Jurkat, Clone E6-1 (cell line): ENCODE data around the gene TADA2A. TPM values are rescaled to one million over a fixed set of nuclear protein-coding genes. Genes with fewer than 3 reads are reported as not detected.

Experiments
- DNase-seq: peaks from one replicate; pipeline ENCODE4 v3.0.0-alpha.2; 2011; ENCODE audit warnings: low read depth, low spot score
- H3K4me3 ChIP-seq: 2 replicates; pipeline ENCODE4 v1.5.1; 2011; ENCODE audit warnings: mild to moderate bottlenecking, low read length, control low read depth, moderate library complexity
- polyA plus RNA-seq: library from polyadenylated mRNA; unstranded; fragments of >200 nt; gene quantifications from one replicate; pipeline ENCODE4 v1.2.1, GENCODE V29; 2012; ENCODE audit warnings: missing spikeins; ENCODE audit not compliant: insufficient read length, insufficient read depth

TADA2A gene, protein sequence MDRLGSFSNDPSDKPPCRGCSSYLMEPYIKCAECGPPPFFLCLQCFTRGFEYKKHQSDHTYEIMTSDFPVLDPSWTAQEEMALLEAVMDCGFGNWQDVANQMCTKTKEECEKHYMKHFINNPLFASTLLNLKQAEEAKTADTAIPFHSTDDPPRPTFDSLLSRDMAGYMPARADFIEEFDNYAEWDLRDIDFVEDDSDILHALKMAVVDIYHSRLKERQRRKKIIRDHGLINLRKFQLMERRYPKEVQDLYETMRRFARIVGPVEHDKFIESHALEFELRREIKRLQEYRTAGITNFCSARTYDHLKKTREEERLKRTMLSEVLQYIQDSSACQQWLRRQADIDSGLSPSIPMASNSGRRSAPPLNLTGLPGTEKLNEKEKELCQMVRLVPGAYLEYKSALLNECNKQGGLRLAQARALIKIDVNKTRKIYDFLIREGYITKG
- 39.4 TPM for polyA plus RNA-seq

GRCh38 chr17:37406635-37407461 is at the start of gene TADA2A, which contains the start of gene ACACA:
TSS of gene TADA2A (plus strand) at chr17:37406886. CDS start at chr17:37411366, 4,480 bp downstream.
TSS of gene ACACA (minus strand) at chr17:37406836. CDS start at chr17:37406299, 537 bp downstream.
- DNase-seq = peak; percentile 65
- H3K4me3 ChIP-seq = peak within 1 kb of the TSS; percentile 92

DNA sequence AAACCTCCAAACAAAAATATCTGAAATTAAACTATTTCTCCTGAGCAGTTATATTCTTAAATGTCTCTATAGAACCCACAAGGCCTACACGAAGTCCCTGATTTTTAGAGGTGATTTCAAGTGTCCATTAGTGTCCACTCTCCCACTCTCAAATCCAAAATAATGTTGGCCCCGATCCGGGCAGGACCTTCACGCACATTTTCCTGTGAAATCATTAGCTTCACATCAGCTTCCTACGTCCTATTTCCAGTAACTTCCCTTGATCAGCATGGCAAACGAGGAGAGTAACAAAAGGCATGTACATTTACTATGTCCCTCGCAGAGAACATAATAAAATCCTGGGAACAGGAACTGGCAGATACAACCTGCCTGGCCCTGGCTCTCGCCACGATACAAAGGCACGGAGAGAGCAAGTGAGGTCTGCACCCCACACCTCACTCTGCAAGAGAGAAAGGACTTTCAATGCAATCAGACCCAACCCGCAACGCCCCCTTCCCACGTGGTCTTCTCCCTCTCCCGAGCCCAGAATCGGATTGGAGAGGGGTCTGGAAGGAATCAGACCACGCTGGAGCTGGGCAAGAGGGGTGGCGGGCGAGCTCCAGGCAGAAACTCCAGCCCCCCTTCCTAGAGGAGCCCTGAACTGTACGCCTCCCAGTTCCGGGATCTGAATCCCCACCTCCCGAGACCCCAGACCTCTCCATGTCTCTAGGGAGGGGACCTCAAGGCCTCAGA is 48.4 kb upstream of the TADA2A start:
- H3K4me3 ChIP-seq = peak overlapping the region; percentile 96
- DNase-seq = peak; percentile 31

- peak; percentile 85 for DNase-seq
- peak overlapping the region; percentile 96 for H3K4me3 ChIP-seq
These were observed 47.6 kb upstream of the TADA2A start for GRCh38 chr17:37358830-37359681.

- DNase-seq = no peak
- H3K4me3 ChIP-seq = peak overlapping the region; percentile 96
These were observed 47.0 kb upstream of the TADA2A start for GRCh38 chr17:37359682-37360188.

GRCh38 chr17:37360632-37361031 is 46.1 kb upstream of the TADA2A start:
- no peak for DNase-seq
- no peak overlapping the region for H3K4me3 ChIP-seq

GRCh38 chr17:37361543-37361942 is 45.1 kb upstream of the TADA2A start:
- DNase-seq = no peak
- H3K4me3 ChIP-seq = no peak overlapping the region

GRCh38 chr17:37365589-37365988 is 41.1 kb upstream of the TADA2A start:
- H3K4me3 ChIP-seq = no peak overlapping the region

GRCh38 chr17:37368577-37368976 is 38.1 kb upstream of the TADA2A start:
- no peak overlapping the region for H3K4me3 ChIP-seq
- no peak for DNase-seq

More at GRCh38 chr17:37365589-37365988, 41.1 kb upstream of the TADA2A start:
- DNase-seq = no peak

DNA sequence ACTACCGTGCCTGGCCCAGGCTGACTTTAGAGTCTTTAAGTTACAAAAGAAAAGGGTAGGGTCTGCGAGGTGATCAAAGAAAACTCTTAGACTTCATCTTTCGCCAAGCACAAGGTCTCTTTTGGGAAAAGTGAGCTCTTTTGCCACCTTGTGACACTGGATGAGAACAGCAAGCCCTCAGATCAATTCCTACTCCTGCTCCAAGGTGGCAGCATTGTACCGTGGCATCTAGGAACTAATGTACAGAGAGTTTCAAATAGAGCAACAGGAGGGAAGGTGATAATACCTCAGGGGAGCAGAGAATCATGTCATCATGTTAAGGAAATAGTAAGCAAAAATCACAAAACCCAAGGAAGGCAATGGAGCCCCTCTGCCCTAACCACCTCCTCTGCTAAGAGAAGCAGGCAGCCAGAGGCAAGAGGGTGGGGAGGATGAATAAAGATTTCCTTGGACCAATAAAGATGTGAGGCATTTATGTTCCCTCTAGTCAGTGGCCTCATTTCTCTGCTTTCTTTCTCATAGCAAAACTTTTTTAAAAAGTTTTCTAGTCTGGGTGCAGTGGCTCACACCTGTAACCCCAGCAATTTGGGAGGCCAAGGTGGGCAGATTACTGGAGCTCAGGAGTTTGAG is 33.0 kb upstream of the TADA2A start:
- no peak overlapping the region for H3K4me3 ChIP-seq
- DNase-seq = peak; percentile 82

DNA sequence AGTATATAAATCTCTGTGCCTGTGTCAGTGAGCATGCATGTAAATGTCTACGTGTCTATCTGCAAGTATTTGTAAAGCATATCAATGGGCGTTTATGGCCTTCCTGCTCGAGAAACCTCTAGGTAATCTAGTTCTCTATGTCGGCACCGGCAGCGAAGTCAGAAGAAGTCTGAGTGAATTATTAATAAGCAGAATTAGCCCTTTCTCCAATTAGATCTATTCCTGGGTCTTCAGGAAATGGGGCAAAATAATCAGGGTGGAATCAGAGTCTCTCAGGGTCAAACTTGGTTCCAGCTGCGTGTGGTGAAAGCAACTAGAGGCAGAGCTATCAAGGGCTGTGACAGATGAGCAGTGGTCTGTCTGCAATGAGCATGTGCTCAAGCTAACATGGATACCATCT is 31.0 kb upstream of the TADA2A start, which contains the start of gene C17orf78:
Gene C17orf78 (plus strand): TSS at position 280 of the 400 bp plus-strand sequence. CDS start 108 bp downstream, at position 388.
- H3K4me3 ChIP-seq = no peak within 1 kb of the TSS
- DNase-seq = no peak

- no peak for DNase-seq
These were observed 24.6 kb upstream of the TADA2A start for GRCh38 chr17:37382056-37382455.

DNA sequence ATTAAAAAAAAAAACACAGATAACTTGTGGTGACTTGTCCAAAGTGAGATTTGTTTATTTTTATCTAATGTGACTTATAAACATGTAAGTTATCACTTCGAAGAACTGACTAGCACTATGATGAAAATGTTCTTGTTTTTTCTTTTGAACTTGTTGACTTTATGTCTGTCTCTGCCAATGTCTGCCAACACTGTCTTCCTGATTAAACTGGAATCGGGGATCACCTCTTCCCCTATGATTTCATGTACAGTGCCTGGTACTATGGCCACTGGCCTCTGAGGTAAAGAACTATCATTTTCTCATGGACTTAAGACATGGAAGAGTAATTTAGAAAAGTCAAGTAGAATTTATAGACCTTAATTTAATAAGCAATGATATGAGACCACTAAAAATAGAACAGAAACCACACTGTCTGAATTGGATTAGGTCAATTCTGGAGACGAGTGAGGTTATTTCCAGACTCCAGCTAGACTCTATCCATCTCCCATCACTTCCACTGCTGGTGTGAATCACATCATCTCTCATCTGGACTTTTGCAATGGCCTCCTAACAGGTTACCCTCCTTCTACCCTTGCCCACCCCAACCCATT is 22.0 kb upstream of the TADA2A start:
- no peak for DNase-seq
- H3K4me3 ChIP-seq = no peak overlapping the region

More at GRCh38 chr17:37382056-37382455, 24.6 kb upstream of the TADA2A start:
- no peak overlapping the region for H3K4me3 ChIP-seq

DNA sequence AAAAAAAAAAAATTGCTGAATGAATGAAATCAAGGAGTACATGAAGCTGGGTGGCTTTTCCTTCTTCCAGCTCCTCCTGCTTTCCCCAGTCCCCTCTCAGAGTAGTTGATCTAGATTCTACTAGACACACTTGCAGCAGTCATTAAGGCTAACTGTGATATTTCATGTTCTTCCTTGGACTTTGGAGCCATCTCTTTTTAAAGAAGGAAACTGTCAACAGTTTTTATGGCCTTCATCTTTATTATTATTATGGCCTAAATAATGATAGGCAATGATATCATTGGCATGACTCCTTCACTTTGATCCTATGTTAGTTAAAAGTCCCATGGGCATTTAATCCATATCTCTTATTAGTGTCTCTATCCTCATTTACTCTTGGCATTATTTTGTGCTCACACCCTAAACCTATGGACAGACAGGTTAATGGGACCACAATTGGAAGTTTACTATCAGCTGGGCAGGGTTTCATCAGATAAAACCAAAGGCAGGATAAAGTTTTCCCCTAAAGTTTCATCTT is 21.2 kb upstream of the TADA2A start:
- no peak overlapping the region for H3K4me3 ChIP-seq
- no peak for DNase-seq

DNA sequence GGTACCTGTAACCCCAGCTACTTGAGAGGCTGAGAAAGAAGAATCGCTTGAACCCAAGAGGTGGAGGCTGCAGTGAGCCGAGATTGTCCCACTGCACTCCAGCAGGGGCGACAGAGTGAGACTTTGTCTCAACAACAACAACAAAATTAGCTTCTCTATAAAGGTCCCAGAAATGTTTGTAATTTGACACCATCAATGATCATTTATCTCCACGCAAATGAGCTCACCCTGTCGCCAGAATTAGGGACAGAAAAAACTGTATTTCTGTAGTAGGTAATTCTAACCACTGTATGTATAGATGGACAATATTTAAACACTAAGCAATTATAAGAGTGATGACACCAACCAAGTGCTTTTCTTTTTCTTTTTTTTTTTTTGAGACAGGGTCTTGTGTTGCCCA is 20.2 kb upstream of the TADA2A start:
- DNase-seq = no peak
- H3K4me3 ChIP-seq = no peak overlapping the region

DNA sequence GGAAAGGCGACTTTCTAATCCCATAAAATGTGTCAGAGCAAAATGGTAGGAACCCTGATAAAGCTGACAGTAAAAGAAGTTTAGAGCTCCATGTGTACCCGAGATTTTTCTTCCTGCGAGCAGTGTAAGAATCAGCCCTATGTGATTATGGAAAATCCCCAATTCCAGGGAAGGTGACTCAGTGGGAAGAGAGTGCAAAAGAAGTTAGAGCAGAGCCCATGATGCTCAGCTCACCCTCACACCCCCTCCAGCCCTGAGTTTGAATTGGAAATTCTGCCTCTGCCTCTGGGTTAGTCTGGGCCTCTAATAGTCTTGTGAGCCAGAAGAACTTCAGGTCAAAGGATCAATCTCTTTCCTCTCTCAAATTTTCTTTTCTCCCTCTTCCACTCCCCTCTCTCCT is 18.4 kb upstream of the TADA2A start:
- no peak overlapping the region for H3K4me3 ChIP-seq
- DNase-seq = no peak

GRCh38 chr17:37389160-37389559 is 17.5 kb upstream of the TADA2A start:
- DNase-seq = no peak
- no peak overlapping the region for H3K4me3 ChIP-seq

DNA sequence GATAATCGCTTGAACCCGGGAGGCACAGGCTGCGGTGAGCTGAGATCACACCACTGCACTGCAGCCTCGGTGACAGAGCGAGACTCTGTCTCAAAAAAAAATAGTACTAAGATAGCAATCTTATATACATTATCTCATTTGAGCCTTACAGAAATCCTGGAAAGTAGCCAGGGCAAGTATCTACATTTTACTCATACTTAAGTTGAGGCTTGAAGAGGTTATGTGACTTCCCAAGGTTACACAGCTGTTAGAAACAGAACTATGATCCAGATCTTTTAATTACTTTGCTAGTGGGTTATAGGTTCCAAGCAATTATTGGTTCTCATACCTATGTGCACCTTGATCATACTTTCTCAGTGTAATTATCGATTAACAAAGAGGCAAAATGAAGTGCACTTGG is 15.5 kb upstream of the TADA2A start:
- no peak for DNase-seq
- H3K4me3 ChIP-seq = no peak overlapping the region
